Pulmonary artery endothelial cell (primary cell): Measurements from ENCODE around the gene ST6GALNAC2. TPM values are rescaled to one million over a fixed set of nuclear protein-coding genes. Genes with fewer than 3 reads are reported as not detected.

Experiments
- DNase-seq: peaks from one replicate; pipeline ENCODE4 v3.0.0-alpha.2; 2011; ENCODE audit warnings: low read depth, low spot score
- total RNA-seq: library from RNA; depleted of rRNA; stranded (reverse); fragments of >200 nt; gene quantifications from 2 replicates; pipeline ENCODE4 v1.2.3, GENCODE V29; 2014

ST6GALNAC2 gene
- total RNA-seq, 1 donor from 2014 or later: 0.66 TPM

DNA sequence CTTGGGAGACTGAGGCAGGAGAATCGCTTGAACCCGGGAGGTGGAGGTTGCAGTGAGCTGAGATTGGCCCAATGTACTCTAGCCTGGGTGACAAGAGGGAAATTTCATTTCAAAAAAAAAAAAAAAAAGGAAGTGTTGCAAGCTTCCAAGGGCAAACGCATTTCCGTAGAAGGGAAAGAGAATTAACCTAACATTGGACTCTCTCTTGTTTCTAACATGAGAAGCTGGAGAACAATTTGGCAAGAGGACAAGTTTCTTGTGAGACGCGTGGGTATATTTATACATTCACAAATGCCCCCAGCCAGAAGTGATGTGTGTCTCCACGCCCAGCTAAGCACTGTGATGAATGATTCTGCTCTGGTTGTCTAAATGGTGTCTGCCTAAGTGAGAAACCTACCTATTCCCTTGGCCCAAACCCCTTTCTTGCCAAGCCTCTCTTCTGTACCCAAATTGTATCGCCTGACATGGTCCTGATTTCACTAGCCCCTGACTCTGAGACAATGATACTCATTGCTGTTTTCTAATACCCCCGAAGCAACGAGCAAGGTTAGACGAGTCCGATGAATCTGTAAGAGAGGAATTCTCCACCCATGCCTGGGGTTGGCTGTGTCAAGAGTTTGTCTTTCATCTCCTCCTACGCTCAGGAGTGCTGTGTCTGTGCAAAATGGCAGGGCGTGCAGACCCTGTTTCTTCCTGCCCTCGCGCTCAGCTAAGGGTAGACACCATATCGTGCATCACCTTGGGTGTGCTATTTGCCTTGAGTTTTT, 14.2 kb upstream of the ST6GALNAC2 start:
- no peak for DNase-seq

DNA sequence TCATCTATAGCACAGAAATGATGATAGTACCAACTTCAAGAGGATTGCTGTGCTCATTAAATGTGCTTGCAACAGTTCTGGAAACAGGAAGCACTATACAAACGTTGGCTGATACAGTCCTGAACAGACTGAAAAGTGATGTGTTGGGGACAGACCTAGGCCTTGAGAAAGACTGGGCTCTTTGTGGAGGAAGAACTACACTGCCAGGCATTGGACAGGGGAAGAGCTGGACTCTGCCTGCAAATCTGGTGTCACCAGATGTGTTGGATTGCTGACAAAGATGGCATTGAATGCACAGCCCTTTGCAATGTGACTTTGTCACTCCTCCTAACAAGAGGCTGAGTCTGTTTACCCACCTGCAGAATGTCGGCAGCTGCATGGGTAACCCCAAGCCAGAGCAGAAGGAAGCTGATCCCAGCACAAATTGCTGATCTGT, 12.4 kb upstream of the ST6GALNAC2 start:
- DNase-seq: no peak

GRCh38 chr17:76597156-76598003, 11.7 kb upstream of the ST6GALNAC2 start:
- DNase-seq: no peak

- DNase-seq: no peak
These were observed 9.0 kb upstream of the ST6GALNAC2 start for GRCh38 chr17:76594690-76595089.

GRCh38 chr17:76593959-76594358, 8.3 kb upstream of the ST6GALNAC2 start:
- DNase-seq: no peak

DNA sequence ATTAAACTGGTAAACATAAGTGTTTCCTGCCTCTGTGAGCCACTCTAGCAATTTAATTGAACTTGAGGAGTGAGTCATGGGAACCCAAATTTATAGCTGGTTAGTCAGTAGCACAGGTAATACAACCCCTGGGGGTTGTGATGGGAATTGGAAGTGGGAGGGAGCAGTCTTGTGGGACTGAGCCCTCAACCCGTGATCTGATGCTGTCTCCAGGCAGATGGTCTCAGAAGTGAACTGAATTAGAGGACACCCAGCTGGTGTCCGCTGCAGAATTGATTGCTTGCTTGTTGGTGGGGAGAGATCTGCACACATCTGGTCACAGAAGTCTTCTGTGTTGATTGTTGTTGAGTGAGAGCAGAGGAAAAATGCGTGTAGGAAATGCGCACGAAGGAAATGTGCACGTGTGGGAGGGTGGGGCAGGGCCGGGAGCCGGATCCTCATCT, 7.7 kb upstream of the ST6GALNAC2 start:
- no peak for DNase-seq

GRCh38 chr17:76588182-76588581, 2.5 kb upstream of the ST6GALNAC2 start:
- no peak for DNase-seq

GRCh38 chr17:76586741-76587487, 1.3 kb upstream of the ST6GALNAC2 start:
- no peak for DNase-seq

DNA sequence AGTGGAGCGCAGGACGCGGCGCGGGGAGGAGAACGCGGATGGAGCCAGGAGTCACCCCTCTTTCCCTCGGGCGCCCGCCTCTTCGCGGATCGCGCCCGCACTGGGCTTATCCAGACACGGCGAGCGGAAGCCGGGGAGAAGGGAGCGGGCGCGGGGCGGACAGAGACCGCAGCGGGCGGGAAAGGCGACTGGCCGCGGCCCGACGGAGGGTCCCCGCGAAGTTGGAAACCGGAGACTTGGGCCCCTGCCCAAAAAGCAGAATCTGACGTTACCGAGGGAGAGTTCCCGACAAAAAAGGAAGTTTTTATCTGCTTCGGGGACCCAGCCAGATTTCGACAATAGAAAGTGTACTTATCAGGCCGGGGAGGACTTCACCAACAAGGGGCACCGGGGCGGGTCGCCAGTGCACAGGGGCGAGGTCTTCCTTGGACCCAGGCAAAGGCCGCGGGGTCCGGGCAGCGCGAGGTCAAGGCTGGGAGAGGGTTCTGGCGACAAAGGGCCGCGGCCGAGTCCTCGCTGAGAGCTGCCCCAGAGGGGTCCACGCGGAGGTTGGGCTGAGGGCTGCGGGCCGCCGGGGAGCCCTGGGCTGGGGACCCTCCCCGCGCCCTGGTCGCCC, 519 bp downstream of the ST6GALNAC2 start:
- no peak for DNase-seq

GRCh38 chr17:76584427-76585032, 1.1 kb downstream of the ST6GALNAC2 start:
- no peak for DNase-seq

DNA sequence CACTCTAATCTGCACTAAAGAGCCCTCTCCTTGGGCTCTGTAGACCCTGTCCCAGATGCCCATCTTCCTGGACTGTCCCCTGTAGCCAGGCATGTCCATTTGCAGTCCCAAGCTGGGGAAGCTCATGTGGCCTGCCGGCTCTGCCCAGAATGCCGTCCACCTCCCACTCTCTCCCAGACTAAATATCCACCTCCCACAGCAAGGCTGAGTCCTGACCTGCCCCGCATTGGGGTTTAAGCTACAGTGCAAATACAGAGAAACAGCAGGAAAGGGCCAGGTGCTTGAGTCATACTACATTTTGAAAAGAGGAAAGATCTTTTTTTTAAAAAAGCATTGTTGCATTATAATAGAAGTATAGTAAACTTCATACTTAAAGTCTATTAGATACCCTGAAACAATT, 3.0 kb downstream of the ST6GALNAC2 start:
- no peak for DNase-seq

DNA sequence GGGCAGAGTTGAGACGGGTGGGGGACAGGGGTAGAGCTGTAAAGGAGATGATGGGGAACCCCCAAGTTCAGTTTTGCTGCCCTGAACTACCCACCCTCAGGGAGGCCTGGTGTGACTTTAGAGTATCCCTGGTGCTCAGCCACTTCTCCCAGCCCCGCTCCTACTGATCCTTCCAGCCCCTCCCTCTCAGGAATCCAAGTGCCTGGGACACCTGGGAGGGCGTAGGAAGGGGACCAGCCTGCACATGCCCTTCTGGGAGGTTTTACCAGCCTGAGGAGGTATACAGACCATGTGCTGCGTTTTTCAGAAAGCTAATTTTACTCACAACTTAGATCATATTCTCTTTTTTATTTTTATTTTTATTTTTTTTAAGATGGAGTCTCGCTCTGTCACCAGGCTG, 4.1 kb downstream of the ST6GALNAC2 start:
- no peak for DNase-seq

GRCh38 chr17:76579281-76579680, 6.4 kb downstream of the ST6GALNAC2 start:
- DNase-seq: no peak

- DNase-seq: no peak
These were observed 7.3 kb downstream of the ST6GALNAC2 start for GRCh38 chr17:76578376-76578775.

DNA sequence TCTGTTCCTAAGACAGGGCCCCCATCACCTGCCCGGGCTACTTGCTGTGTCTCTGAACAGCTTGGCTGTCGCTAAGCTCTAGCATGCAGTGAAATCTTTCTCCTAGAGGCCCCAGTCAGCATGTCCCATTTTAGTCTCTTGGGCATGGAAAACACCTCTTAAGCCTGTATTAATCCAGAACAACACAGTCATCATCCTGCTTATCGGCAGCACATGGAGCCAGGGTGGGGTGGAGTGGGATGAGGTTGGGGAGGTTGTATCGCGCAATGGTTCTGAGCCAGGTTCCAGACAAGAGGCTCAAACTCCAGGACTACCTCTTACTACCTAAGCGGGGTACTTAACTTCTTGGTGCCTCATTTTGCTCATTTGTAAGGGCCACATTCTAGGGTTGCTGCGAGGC, 7.8 kb downstream of the ST6GALNAC2 start:
- DNase-seq: no peak

DNA sequence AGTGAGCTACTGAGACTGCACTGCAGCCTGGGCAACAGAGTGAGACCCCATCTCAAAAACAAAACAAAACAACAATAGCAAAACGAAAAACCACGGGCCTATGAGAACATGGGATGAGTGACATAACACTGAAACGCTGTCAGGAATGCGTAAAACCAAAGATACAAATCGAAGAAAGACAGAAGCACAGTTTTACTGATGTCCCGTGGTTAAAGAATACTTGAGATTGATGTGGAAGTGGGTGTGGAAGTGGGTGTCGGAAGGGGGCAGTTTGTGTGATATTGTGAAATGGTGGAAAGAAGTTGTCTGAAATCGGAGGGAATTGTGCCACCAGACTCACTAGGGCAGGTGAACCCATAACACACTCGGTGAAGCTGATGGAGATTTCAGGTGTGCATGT, 9.5 kb downstream of the ST6GALNAC2 start:
- no peak for DNase-seq

- no peak for DNase-seq
These were observed 10.1 kb downstream of the ST6GALNAC2 start for GRCh38 chr17:76575570-76575969.

GRCh38 chr17:76574166-76574565, 11.5 kb downstream of the ST6GALNAC2 start:
- no peak for DNase-seq

DNA sequence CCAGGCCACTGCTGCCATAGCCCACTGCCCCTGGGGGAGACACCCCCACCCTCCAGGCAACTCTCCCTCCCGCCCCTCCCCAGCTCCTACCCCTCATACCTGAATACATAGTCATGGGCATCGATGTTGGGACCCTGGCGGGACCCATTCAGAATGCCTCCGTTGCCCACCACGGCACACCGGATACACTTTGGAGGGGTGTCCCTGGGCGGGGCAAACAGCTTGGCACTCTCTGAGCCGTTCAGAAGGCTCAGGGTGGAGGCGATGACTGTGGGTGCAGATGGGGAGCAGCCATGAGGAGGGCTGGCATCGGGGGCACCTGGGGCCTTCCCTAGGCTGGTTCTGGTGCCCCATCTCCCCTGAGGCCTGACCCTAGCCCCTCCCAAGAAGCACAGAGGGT, 12.6 kb downstream of the ST6GALNAC2 start:
- DNase-seq: no peak

DNA sequence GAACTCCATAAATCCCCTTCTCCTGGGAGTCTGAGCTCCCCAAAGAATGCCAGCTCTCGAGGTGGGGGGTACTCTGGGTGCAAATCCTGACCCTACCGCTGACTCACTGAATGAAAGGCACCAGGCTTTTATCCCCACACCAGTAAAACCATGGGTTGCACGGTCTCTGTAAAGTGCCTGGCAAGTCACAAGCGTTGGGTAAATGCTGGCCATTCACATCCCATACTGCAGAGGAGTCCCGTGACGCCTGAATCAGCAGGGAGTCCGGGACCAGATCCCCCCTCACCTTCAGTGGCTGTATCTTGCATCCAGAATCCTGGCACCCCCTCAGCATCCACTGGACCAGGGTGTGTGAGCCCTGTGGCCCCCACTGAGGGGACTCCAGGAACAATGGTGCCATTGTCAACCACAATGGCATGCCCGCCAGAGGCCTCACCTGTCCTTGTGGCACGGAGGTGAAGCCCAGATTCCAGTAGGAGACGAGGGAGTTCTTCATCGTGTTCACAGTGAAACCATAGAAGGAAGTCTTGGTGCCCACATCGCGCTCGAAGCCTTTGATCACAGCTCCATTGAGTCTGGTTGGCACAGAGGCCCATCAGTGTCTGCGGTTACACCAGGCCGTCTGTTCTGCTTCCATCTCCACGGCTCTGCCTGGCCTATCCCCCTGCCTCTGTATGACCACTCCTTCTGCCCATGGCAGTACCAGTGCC, 13.3 kb downstream of the ST6GALNAC2 start:
- no peak for DNase-seq
